H9 (cell line): ENCODE results near the gene ADSS2. TPM values are rescaled to one million over a fixed set of nuclear protein-coding genes. Genes with fewer than 3 reads are reported as not detected.
"Not testable (repeated sequence)": the region's sequence is repeated elsewhere in the genome, so short reads cannot be mapped to it uniquely, and the experiment has no call there.

Experiments used
- DNase-seq: peaks from one replicate; pipeline ENCODE4 v3.0.0-alpha.2; 2017
- H2AFZ ChIP-seq: one replicate; pipeline ENCODE4 v1.6.1; 2013; ENCODE audit warnings: mild to moderate bottlenecking, low read length, control low read depth, moderate library complexity
- H2AK5ac ChIP-seq: 2 replicates; pipeline ENCODE4 v1.6.1; 2013; ENCODE audit warnings: low read length, control low read depth, mixed read lengths; ENCODE audit not compliant: insufficient read length
- H2BK120ac ChIP-seq: one replicate; pipeline ENCODE4 v1.6.1; 2013; ENCODE audit warnings: low read depth, mild to moderate bottlenecking, low read length, control low read depth, inconsistent platforms; ENCODE audit not compliant: poor library complexity, severe bottlenecking
- H2BK12ac ChIP-seq: 2 replicates; pipeline ENCODE4 v1.6.1; 2013; ENCODE audit warnings: low read length, control low read depth, mixed read lengths, low read depth; ENCODE audit not compliant: insufficient read length
- H2BK15ac ChIP-seq: 2 replicates; pipeline ENCODE4 v1.6.1; 2013; ENCODE audit warnings: low read depth, low read length, control low read depth
- H2BK20ac ChIP-seq: one replicate; pipeline ENCODE4 v1.6.1; 2013; ENCODE audit warnings: low read depth, mild to moderate bottlenecking, low read length, control low read depth, inconsistent platforms; ENCODE audit not compliant: poor library complexity, severe bottlenecking
- H2BK5ac ChIP-seq: 2 replicates; pipeline ENCODE4 v1.6.1; 2013; ENCODE audit warnings: low read length, control low read depth, mixed read lengths; ENCODE audit not compliant: insufficient read length
- H3K14ac ChIP-seq: 2 replicates; pipeline ENCODE4 v1.6.1; 2013; ENCODE audit warnings: low read length, control low read depth; ENCODE audit not compliant: insufficient read depth
- H3K18ac ChIP-seq: 2 replicates; pipeline ENCODE4 v1.6.1; 2013; ENCODE audit warnings: low read depth, mild to moderate bottlenecking, mixed read lengths, low read length, control low read depth; ENCODE audit not compliant: insufficient read length
- H3K23ac ChIP-seq: 2 replicates; pipeline ENCODE4 v1.6.1; 2013; ENCODE audit warnings: low read length, control low read depth, mixed read lengths, low read depth; ENCODE audit not compliant: insufficient read length
- H3K23me2 ChIP-seq: 2 replicates; pipeline ENCODE4 v1.6.1; 2013; ENCODE audit warnings: low read depth, mild to moderate bottlenecking, mixed read lengths, low read length, control low read depth; ENCODE audit not compliant: insufficient read length, poor library complexity, severe bottlenecking
- H3K27ac ChIP-seq: 2 replicates; pipeline ENCODE4 v1.5.1; 2013; ENCODE audit warnings: low read length, control low read depth, mixed read lengths, low read depth; ENCODE audit not compliant: insufficient read length
- H3K27me3 ChIP-seq: 2 replicates; pipeline ENCODE4 v1.6.1; 2013; ENCODE audit warnings: low read length, control low read depth, inconsistent platforms; ENCODE audit not compliant: insufficient read depth
- H3K4ac ChIP-seq: 2 replicates; pipeline ENCODE4 v1.6.1; 2013; ENCODE audit warnings: low read depth, mild to moderate bottlenecking, control low read depth, inconsistent platforms, low read length, moderate library complexity
- H3K4me1 ChIP-seq: 2 replicates; pipeline ENCODE4 v1.6.1; 2013; ENCODE audit warnings: low read length, control low read depth, inconsistent platforms; ENCODE audit not compliant: insufficient read depth
- H3K4me2 ChIP-seq: 2 replicates; pipeline ENCODE4 v1.6.1; 2013; ENCODE audit warnings: low read length, control low read depth, mixed read lengths; ENCODE audit not compliant: insufficient read length, insufficient read depth
- H3K56ac ChIP-seq: 2 replicates; pipeline ENCODE4 v1.6.1; 2013; ENCODE audit warnings: low read depth, mild to moderate bottlenecking, mixed read lengths, low read length, control low read depth; ENCODE audit not compliant: insufficient read length
- H3K79me1 ChIP-seq: 2 replicates; pipeline ENCODE4 v1.6.1; 2013; ENCODE audit warnings: low read depth, mild to moderate bottlenecking, moderate library complexity, low read length, control low read depth, inconsistent platforms; ENCODE audit not compliant: insufficient read depth, poor library complexity, severe bottlenecking
- H3K79me2 ChIP-seq: 2 replicates; pipeline ENCODE4 v1.6.1; 2013; ENCODE audit warnings: low read length, control low read depth, inconsistent platforms; ENCODE audit not compliant: insufficient read depth
- H3K9ac ChIP-seq: 2 replicates; pipeline ENCODE4 v1.6.1; 2013; ENCODE audit warnings: low read length, control low read depth, mixed read lengths; ENCODE audit not compliant: insufficient read length; ENCODE audit errors: extremely low read depth
- H3K9me3 ChIP-seq: one replicate; pipeline ENCODE4 v1.6.1; 2013; ENCODE audit warnings: low read depth, low read length, inconsistent platforms; ENCODE audit not compliant: control insufficient read depth
- H3T11ph ChIP-seq: one replicate; pipeline ENCODE4 v1.6.1; 2013; ENCODE audit warnings: mild to moderate bottlenecking, low read length, control low read depth, inconsistent platforms
- H4K20me1 ChIP-seq: one replicate; pipeline ENCODE4 v1.6.1; 2013; ENCODE audit not compliant: control insufficient read depth, insufficient read length, insufficient read depth
- H4K5ac ChIP-seq: 2 replicates; pipeline ENCODE4 v1.6.1; 2013; ENCODE audit warnings: low read depth, mild to moderate bottlenecking, mixed read lengths, low read length, control low read depth; ENCODE audit not compliant: insufficient read length
- H4K8ac ChIP-seq: replicated peaks from 2 replicates; pipeline ENCODE4 v1.6.1; 2013; ENCODE audit warnings: low read length, control low read depth, mixed read lengths, low read depth; ENCODE audit not compliant: insufficient read length
- H4K91ac ChIP-seq: 2 replicates; pipeline ENCODE4 v1.6.1; 2013; ENCODE audit warnings: low read depth, mild to moderate bottlenecking, moderate library complexity, mixed read lengths, low read length, control low read depth; ENCODE audit not compliant: insufficient read length
- H3K27ac Mint-ChIP-seq, 3 experiments: 2 replicates in 2 of 3; 3 replicates in 1 of 3; pipeline ENCODE4 v1.8.0; 2020 to 2021; ENCODE audit warnings: mixed read lengths in 3 of 3, mild to moderate bottlenecking in 1 of 3, moderate library complexity in 1 of 3
- H3K27me3 Mint-ChIP-seq: 2 replicates; pipeline ENCODE4 v1.8.0; 2021; ENCODE audit warnings: low read depth, mild to moderate bottlenecking, moderate library complexity, mixed read lengths
- H3K36me3 Mint-ChIP-seq, 3 experiments: 2 replicates in 2 of 3; 3 replicates in 1 of 3; pipeline ENCODE4 v1.8.0; 2020 to 2021; ENCODE audit warnings: low read depth in 3 of 3, mixed read lengths in 3 of 3; ENCODE audit not compliant: insufficient read depth in 1 of 3
- H3K4me1 Mint-ChIP-seq, 2 experiments: 2 replicates each; pipeline ENCODE4 v1.8.0; 2020; ENCODE audit warnings: mixed read lengths in 2 of 2
- H3K4me3 Mint-ChIP-seq, 2 experiments: 2 replicates in 1 of 2; 3 replicates in 1 of 2; pipeline ENCODE4 v1.8.0; 2020 to 2021; ENCODE audit warnings: mild to moderate bottlenecking in 2 of 2, mixed read lengths in 2 of 2, moderate library complexity in 1 of 2
- H3K9me3 Mint-ChIP-seq, 2 experiments: 2 replicates in 1 of 2; 3 replicates in 1 of 2; pipeline ENCODE4 v1.8.0; 2020; ENCODE audit warnings: mild to moderate bottlenecking in 2 of 2, mixed read lengths in 2 of 2, moderate library complexity in 1 of 2
- WGBS: extraction: QIAGEN DNeasy Blood & Tissue Kit; methylation state at CpG from one replicate; pipeline ENCODE4 v1.1.7; 2013; ENCODE audit warnings: missing lambda C conversion rate, low lambda C conversion rate, mixed read lengths; ENCODE audit not compliant: insufficient read length; ENCODE audit errors: extremely low coverage; 5-methylcytosine and 5-hydroxymethylcytosine counted together
- total RNA-seq: library from RNA; stranded (reverse); gene quantifications from 2 replicates; pipeline ENCODE4 v1.2.1, GENCODE V29; 2021
- TF ChIP-seq, protein P1 (sequence below): fragments of 200-600 bp; sonication (generic); conservative IDR thresholded peaks from 3 replicates; pipeline ENCODE4 v1.8.0; 2021; ENCODE audit warnings: antibody characterized with exemption, mild to moderate bottlenecking

ADSS2 gene
- total RNA-seq, 1 experiment from 2014 or later = 65.4 TPM

DNA sequence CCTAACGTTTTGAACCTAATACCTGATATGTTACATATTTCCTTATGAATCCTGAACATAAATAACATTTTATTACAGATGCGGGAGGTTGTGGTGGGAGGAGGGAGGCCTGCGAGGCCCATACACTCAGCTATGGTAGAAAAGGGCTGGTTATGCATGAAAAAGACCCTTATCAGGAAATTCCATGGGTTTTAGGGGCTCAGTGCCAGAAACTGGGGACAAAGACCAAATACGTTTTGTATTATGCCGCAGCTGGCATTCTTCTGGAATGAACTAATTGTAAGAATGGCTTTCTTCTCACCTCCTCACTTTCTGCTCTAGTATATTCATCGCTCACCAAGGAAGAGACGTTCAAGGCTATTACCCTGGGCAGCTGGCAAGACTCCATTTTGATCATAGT, 76.7 kb downstream of the ADSS2 start:
- H3K4me3 Mint-ChIP-seq = no peak overlapping the region

DNA sequence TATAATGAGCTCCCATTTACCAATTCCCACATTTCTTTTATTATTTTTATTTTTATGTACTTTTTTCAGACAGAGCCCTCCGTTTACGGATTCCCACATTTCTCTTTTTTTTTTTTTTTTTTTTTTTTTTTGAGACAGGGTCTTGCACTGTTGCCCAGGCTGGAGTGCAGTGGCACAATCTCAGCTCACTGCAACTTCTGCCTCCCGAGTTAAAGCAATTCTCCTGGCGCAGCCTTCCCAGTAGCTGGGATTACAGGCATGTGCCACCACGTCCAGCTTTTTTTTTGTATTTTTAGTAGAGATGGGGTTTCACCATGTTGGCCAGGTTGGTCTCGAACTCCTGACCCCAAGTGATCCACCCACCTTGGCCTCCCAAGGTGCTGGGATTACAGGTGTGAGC, 77.2 kb downstream of the ADSS2 start:
- H3K56ac ChIP-seq, H3T11ph ChIP-seq, H4K20me1 ChIP-seq, H2AFZ ChIP-seq, H3K23me2 ChIP-seq, H3K14ac ChIP-seq, H3K79me2 ChIP-seq, DNase-seq, H3K27me3 ChIP-seq, H3K36me3 Mint-ChIP-seq, H3K27ac ChIP-seq, H2BK15ac ChIP-seq, H3K4me1 ChIP-seq, H3K9me3 ChIP-seq, H3K27ac Mint-ChIP-seq, H2BK20ac ChIP-seq, H3K4me3 Mint-ChIP-seq, H3K4me2 ChIP-seq, H2AK5ac ChIP-seq, H4K8ac ChIP-seq, H2BK120ac ChIP-seq, H3K79me1 ChIP-seq, H4K91ac ChIP-seq, H2BK5ac ChIP-seq, H3K4ac ChIP-seq, H3K9ac ChIP-seq, H2BK12ac ChIP-seq, H3K18ac ChIP-seq, H3K9me3 Mint-ChIP-seq, H4K5ac ChIP-seq, H3K27me3 Mint-ChIP-seq, H3K23ac ChIP-seq: not testable (repeated sequence)
- WGBS = no CpG with 5 or more reads among the region's 6 CpGs
- H3K4me1 Mint-ChIP-seq = peaks cover 19 to 26% of the 10 kb centered on the region in 2 experiments

More for the DNA sequence above, 76.7 kb downstream of the ADSS2 start:
- no peak overlapping the region for H2BK5ac ChIP-seq
- H4K5ac ChIP-seq = no peak overlapping the region
- no peaks in the 10 kb centered on the region for H3K79me2 ChIP-seq
- H2BK12ac ChIP-seq = no peak overlapping the region
- H3K4ac ChIP-seq = no peak overlapping the region
- H3K56ac ChIP-seq = no peak overlapping the region
- no peaks in the 10 kb centered on the region for H3K23me2 ChIP-seq
- H3K79me1 ChIP-seq = no peaks in the 10 kb centered on the region
- no peak overlapping the region for H3K9ac ChIP-seq
- no peak overlapping the region for H3T11ph ChIP-seq
- H3K27ac ChIP-seq = no peak overlapping the region
- H3K9me3 Mint-ChIP-seq = no peaks in the 10 kb centered on the region
- H4K8ac ChIP-seq = no peak overlapping the region
- H2AFZ ChIP-seq = no peak overlapping the region
- H3K27me3 ChIP-seq = no peaks in the 10 kb centered on the region
- H3K9me3 ChIP-seq = no peaks in the 10 kb centered on the region
- H3K4me1 Mint-ChIP-seq = peaks cover 16 to 20% of the 10 kb centered on the region in 2 experiments
- no peaks in the 10 kb centered on the region for H3K27me3 Mint-ChIP-seq
- no peak overlapping the region for H2AK5ac ChIP-seq
- H3K23ac ChIP-seq = no peak overlapping the region
- H3K27ac Mint-ChIP-seq = no peak overlapping the region
- no CpG with 5 or more reads among the region's 7 CpGs for WGBS
- no peak overlapping the region for H3K4me2 ChIP-seq
- no peak overlapping the region for H2BK120ac ChIP-seq
- H3K4me1 ChIP-seq = no peaks in the 10 kb centered on the region
- H2BK20ac ChIP-seq = no peak overlapping the region
- H3K18ac ChIP-seq = no peak overlapping the region
- H4K20me1 ChIP-seq = no peaks in the 10 kb centered on the region
- no peak overlapping the region for H2BK15ac ChIP-seq
- no peaks in the 10 kb centered on the region for H3K36me3 Mint-ChIP-seq
- no peak overlapping the region for H4K91ac ChIP-seq
- DNase-seq = no peak
- no peak overlapping the region for H3K14ac ChIP-seq
- TF ChIP-seq, protein P1, sequence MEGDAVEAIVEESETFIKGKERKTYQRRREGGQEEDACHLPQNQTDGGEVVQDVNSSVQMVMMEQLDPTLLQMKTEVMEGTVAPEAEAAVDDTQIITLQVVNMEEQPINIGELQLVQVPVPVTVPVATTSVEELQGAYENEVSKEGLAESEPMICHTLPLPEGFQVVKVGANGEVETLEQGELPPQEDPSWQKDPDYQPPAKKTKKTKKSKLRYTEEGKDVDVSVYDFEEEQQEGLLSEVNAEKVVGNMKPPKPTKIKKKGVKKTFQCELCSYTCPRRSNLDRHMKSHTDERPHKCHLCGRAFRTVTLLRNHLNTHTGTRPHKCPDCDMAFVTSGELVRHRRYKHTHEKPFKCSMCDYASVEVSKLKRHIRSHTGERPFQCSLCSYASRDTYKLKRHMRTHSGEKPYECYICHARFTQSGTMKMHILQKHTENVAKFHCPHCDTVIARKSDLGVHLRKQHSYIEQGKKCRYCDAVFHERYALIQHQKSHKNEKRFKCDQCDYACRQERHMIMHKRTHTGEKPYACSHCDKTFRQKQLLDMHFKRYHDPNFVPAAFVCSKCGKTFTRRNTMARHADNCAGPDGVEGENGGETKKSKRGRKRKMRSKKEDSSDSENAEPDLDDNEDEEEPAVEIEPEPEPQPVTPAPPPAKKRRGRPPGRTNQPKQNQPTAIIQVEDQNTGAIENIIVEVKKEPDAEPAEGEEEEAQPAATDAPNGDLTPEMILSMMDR = no peak
